Posterior vena cava (tissue), 2 donors: ENCODE measurements around the gene KCTD6. TPM values are rescaled to one million over a fixed set of nuclear protein-coding genes. Genes with fewer than 3 reads are reported as not detected.

Experiments used
- DNase-seq: peaks from one replicate; pipeline ENCODE4 v3.0.0-alpha.2; 2020; ENCODE audit warnings: low spot score
- intact Hi-C, 2 donors: fragments of 100-400 bp; cut with DNase I; formaldehyde crosslinking; loops; one replicate each; pipeline versions ENCODE4 v1.14.1 to v1.14.2; 2022 to 2023
- total RNA-seq, 2 donors: library from RNA; stranded (reverse); fragmentation: NEBNext Ultra II Directional; extraction: Animal tissue kit (Norgen Biotek cat#: 25700); gene quantifications; one replicate each; pipeline ENCODE4 v1.2.1, GENCODE V29; 2021
- donor health status: DM: yes; HTN: yes; CAD: no.
- donor health status: DM: yes; HTN: yes; CAD: no.

The KCTD6 gene
- total RNA-seq, 2 donors from 2014 or later = 7.5 to 10.6 TPM

DNA sequence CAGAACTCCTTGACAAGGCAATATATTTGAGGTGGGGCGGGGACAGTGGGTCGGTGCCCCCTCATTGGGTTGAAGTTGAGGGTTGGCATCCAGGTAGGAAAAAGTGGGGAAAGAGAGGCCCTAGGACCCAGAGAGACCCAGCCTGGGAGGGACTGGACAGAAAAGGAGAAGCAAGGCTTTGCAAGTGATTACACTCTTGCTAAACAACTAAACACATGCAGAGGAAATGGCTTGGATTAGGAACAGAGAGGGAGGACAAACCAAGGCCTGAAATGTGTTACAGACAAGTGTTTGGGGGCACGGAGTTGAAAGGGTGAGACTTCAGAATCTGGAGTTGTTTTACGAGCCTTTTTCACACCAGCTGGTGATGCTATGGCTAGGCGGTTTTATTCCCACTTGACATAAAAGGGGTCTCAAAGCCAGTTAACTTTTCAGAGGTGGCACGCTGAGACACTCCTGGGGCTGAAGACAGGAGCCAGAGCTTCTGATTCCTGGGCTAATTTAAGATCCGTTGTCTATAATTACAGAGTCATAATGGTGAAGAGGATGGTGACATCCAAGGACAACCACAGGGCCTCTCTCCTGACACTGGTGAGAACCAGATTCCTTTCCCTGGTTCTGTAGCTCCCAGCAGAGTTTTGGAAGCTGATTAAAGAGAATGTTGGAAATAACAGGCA is 7.7 kb upstream of the KCTD6 start:
- no peak for DNase-seq
- intact Hi-C loops = no loop called here

DNA sequence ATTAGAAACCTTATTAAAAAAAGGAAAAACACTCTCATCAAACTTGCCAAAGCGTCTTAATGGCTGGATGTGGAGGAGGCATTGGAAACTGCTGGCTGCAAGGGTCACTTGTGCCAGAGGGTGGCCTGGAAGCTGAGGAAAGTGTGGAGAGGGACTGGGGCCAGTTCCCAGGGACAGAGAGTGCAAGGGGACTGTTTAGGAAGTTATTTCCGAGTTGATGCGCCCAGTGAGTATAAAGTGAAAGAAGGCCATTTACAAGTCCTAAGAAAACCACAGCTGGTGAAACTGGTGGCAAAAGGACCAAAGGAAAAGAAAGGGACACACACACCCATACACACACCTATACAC is 7.2 kb upstream of the KCTD6 start:
- intact Hi-C loops = loop anchor here in 1 of 2 donors (5.0 kb wide), 1 partner anchor 1143 kb away; no protein-coding TSS in a partner anchor
- no peak for DNase-seq

- intact Hi-C loops = loop anchor here in 1 of 2 donors (5.0 kb wide), 1 partner anchor 1141 kb away; no protein-coding TSS in a partner anchor
These were observed 6.0 kb upstream of the KCTD6 start for GRCh38 chr3:58485801-58486435.

DNA sequence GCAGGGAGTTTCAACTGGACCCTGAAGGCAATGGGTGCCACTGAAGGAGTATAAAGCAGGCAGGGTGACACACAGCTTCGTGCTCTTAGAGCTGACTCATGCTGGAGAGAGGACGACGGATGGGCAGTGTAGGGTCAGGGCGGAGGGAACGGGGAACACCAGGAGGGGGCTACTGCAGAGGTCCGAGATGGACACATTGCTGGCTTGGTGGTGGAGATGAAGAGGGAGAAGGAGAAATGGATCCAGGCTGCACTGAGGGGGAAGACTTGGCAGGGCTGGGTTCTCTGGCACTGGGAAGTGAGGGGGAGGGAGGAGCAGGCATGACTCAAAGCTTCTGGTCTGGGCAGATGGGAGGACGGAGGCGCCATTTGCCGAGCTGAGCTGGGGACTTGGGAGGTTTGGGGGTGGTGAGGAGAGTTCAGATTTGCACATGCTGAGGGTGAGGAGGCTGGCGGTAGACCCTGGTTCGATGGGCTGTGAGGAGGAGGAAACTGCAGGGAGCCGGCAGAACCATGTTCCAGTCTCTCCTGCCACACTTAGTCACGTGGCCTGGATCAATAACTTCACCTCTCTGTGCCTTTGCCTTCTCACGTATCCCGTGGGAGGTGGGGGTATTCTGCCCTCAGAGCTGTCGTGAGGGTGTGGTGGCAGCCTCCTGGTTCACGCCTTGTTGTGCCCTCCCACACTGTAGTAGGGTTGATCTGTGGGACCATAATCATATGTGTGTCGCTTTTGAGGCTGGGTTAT is 4.6 kb upstream of the KCTD6 start:
- intact Hi-C loops = loop anchor here in 1 of 2 donors (5.0 kb wide), 1 partner anchor 1140 kb away; no protein-coding TSS in a partner anchor
- DNase-seq = peak; percentile 85

More at GRCh38 chr3:58485801-58486435, 6.0 kb upstream of the KCTD6 start:
- DNase-seq = no peak

DNA sequence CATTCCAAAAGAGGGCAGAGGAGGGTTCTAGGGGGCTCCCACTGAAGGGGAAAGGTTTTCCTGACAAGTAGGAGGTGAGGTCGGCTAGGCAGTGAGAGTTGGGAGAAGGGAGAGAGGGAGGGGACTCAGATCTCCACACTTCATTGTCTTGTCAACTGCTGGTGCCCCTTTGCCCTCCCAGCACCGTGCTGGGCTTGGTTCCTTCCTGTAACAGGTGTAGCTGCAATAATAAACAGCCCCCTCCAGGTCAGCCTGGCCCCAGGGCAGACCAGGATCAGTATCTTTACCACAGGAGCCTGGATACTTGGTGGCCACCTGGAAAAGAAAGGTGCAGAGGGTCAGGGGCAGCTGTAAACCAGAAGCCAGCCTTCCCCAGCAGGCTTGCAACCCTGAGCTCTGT is 2.9 kb upstream of the KCTD6 start:
- intact Hi-C loops = loop anchor here in 1 of 2 donors (5.0 kb wide), 1 partner anchor 1138 kb away; no protein-coding TSS in a partner anchor
- no peak for DNase-seq

GRCh38 chr3:58490860-58491501 is 915 bp upstream of the KCTD6 start:
- intact Hi-C loops = loop anchor here in 1 of 2 donors (5.0 to 10.0 kb wide), 3 partner anchors 41 to 159 kb away; partner anchors contain the start of genes PDHB and PXK
- DNase-seq = peak; percentile 84

DNA sequence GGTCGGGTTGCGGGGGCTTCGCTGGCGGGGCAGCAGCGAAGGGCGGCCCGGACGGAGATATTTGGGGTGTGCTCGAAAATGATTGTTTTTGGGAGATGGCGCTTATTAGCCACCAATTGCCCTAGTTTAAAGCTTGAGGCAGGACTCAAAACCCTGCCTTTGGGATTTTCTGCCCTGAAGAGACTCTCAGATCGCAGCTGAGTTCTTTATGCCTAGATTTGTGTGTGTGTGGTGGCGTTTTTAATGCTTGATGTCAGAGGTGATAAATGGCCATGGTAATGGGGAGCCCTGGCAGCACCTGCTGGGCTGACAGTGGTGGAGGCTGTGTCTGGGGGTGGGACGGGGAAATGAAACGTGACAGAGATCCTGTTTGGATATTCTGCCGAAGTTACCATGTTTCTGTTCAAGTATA is 604 bp downstream of the KCTD6 start:
- DNase-seq = no peak
- intact Hi-C loops = loop anchor here in 1 of 2 donors (5.0 to 10.0 kb wide), 3 partner anchors 40 to 160 kb away; partner anchors contain the start of genes PDHB and PXK

DNA sequence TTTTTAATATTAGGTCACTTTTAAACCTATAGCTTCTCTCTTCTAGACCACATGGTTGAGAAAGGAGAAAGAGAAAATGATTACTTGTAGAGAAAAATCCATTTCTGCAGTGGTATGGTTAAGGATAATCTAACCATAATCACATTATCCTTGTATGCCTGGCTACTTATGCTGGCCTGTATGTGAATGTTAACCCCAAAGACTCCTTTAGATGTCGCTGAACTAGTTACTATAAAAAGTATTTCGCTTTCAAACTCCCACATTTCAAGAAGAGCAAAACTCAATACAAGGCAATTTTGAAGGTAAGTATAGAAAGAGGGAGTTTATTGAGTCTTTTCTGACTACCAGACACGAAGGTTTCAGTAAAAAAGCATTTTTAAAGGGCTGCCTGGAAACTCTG is 2.2 kb downstream of the KCTD6 start:
- DNase-seq = no peak
- intact Hi-C loops = loop anchor here in 1 of 2 donors (5.0 to 10.0 kb wide), 3 partner anchors 38 to 162 kb away; partner anchors contain the start of genes PDHB and PXK

- intact Hi-C loops = loop anchor here (5.0 to 10.0 kb wide), 2 partner anchors 60 to 243 kb away; partner anchors contain the start of gene PDHB (in 1 of the 2)
- DNase-seq = no peak
These were observed 3.2 kb downstream of the KCTD6 start for GRCh38 chr3:58495101-58495500.

DNA sequence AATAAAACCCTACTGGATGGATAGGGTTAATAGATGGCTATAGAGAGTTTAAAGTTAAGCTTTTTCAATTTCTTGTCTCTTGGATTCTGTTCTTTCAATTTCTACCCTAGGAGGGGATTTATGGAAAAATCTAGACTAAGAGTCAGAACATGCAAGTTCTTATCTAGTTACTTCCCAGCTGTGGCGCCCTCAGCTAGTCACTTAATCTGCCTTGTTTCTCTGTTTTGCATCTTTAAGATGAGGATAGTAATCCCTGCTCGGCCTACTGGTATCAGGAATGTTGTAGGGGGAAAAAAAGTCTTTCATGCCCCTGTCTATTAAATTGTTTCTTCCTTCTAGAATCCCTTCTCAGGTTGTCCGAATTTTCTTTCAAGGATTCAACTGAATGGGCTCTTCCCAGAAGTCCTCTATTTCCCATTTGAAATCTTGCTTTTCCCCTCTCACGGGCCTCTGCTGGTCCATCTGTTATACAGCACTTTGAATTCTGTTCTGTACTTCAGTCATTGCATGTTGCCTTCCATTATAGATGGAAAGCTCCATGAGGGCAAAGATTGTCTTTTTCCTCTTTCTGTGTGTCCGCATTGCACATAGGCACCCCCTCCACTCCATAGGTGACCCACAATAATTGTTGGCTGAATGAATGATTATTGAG is 4.4 kb downstream of the KCTD6 start:
- DNase-seq = no peak

DNA sequence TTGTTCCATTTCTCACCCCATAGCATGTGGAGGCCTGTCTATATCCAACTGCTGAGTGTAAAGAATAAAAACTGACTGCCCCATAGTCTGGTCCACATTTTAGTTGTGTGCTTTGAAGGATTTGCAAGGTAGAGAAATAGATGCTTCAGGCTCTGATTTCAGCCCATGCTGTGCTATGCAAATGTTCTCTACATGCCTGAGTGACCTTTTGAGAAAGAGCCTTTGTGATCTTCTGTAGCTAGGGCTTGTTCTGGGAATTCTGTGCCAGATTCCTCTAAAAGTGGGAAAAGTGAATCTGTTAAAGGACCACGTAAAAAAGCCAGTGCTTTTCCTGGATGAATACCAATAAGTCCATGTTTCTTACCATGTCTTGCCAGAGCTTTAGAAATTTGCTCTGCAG is 5.2 kb downstream of the KCTD6 start:
- no peak for DNase-seq
- intact Hi-C loops = loop anchor here (5.0 to 10.0 kb wide), 2 partner anchors 62 to 245 kb away; partner anchors contain the start of gene PDHB (in 1 of the 2)

More for the DNA sequence above, 4.4 kb downstream of the KCTD6 start:
- intact Hi-C loops = loop anchor here (5.0 to 10.0 kb wide), 2 partner anchors 62 to 244 kb away; partner anchors contain the start of gene PDHB (in 1 of the 2)

DNA sequence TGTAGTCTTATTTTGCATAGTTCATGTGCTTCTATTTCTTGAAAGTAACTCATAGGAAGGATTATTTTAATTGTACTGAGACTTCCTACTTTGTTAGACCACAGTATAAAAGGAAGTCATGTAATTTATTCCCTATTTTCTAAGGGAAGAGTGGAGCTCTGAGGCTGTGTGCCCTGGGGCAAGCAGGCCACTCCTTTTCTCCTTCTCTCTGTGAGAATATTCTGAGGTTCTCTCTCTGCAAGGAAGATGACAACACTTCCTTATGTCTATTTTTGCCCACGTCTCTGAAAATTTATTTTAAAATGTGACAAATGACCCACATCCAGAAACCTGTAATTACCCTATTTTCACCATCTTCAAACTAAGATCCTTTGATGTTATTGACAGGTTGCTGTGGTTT is 11.0 kb downstream of the KCTD6 start:
- no peak for DNase-seq
- intact Hi-C loops = no loop called here

- intact Hi-C loops = no loop called here
- no peak for DNase-seq
These were observed 15.6 kb downstream of the KCTD6 start for GRCh38 chr3:58507356-58508078.

DNA sequence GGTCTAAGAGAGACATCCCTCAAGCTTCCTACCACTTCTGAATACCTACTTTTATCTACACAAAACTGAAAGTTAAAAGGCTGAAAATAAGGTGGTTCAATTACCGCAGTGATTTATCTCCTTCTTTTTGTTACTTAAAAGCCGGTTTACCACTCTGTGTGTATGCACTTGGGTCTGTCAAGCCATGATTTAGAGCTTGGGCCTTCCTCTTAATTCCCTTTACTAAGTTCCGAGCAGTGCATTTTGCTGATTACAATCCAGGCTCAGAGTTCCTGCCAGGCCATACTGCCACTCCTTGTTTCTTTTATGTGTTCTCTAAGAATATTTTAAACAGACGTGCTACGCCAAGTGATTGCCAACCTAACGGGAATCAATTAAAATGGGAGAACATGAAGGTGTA is 16.5 kb downstream of the KCTD6 start:
- intact Hi-C loops = no loop called here
- DNase-seq = no peak

DNA sequence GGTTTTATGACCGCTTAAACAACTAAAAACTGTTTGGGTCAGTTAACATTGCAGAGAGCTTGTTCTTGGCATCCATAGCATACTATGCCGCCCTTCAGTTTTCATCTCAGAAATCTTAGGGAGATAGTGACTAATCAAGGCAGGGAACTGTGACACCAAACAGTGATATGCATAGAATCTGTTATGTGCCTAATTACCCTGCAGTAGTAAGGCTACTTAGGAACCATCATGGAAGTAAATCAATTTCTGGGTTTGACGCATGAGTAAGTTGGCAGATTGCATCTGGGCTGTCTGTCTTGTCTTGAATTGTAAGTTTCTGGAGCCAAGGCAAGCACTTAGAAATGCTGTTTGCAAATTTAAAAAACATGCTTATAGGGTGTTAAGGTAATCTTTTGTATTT is 22.5 kb downstream of the KCTD6 start:
- intact Hi-C loops = no loop called here
- DNase-seq = no peak

- intact Hi-C loops = no loop called here
- DNase-seq = no peak
These were observed 26.4 kb downstream of the KCTD6 start for GRCh38 chr3:58518291-58518789.

- DNase-seq = no peak
- intact Hi-C loops = loop anchor here in 1 of 2 donors (10.0 kb wide), 1 partner anchor 95 kb away; no protein-coding TSS in a partner anchor
These were observed 27.9 kb downstream of the KCTD6 start for GRCh38 chr3:58519668-58520402.
